ENCODE measurements around the gene SFTA2.

SFTA2 gene

DNA sequence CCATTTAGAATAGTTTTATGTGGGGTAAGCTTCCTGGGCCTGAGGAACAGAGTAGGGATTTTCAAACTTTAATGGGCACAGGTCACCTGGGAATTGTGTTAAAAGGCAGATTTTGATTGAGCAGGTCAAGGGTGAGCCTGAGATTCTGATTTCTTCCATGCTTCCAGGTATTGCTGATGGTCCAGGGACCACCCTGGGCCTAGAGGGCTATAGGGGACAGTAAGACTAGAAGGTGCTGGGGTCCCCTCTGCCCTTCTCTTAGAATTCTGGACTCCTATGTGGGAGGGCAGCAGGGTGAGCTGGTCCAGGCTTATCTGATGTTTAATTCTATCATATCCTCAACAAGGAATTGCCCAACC, 45.1 kb downstream of the SFTA2 start:
- H3K36me3 ChIP-seq (ENCODE audit: control insufficient read depth in 1 of 2, insufficient read depth in 2 of 2, low read length in 2 of 2) = peaks cover 21 to 35% of the 10 kb centered on the region in 2 donors
- H3K9ac ChIP-seq (ENCODE audit: low read depth in 1 of 2, low read length in 2 of 2) = peak overlapping the region in 1 of 2 donors; percentile 56
- H3K27me3 ChIP-seq (ENCODE audit: control insufficient read depth in 1 of 2, insufficient read depth in 2 of 2, low read length in 2 of 2) = no peaks in the 10 kb centered on the region
- no peaks in the 10 kb centered on the region for H3K9me3 ChIP-seq (ENCODE audit: control insufficient read depth in 1 of 2, low read length in 2 of 2)
- H3K4me1 ChIP-seq (ENCODE audit: control insufficient read depth in 1 of 2, insufficient read depth in 2 of 2, low read length in 2 of 2) = peaks cover 31 to 35% of the 10 kb centered on the region in 2 donors
- H3K27ac ChIP-seq (ENCODE audit: low read depth, low read length) = no peak overlapping the region
- no peak overlapping the region for H3K4me3 ChIP-seq (ENCODE audit: low read depth in 1 of 2, low read length in 2 of 2)

DNA sequence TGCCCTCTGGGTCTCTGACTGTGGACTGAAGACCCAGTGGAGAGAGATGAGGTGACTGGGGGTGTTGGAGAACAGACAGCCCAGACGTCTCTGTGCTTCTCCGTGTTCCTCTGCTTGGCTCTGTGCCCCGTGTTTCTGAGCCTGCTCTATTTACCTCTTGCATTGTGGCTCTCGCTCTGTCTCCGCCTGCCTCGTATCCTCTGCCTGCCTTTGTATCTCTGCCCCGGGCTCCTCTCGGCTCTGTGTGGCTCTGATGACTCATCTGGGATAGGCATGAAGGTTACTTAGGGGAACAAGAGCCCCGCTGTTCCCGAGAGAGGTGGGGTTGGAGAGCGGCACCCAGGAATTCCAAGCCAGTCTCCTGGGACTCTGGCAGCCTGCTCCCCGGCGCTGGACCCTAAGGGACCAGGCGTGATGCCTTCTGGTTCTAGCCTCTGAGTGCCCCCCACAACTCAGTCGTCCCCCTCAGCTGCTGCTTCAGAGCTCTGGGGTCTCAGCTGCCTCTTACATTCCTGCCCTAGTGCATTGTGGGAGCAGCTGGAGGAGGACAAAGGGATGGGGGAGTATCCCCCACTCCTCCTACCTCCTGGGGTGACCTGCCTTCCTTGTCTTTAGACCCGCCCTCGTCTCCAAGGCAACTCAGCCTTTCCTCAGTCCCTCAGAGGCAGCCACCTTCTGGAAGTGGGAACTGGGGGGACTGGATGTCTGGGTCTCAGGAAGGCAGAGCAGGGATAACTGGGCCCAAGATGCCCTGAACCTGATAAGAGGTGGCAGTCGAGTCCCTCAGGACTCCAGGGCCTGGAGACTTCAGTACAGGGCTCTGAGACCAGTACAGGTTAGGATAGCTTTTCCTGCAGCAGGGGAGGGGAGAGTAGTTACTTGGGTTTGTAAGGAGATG, 45.7 kb downstream of the SFTA2 start:
- peak overlapping the region; percentile 70 to 78 for H3K4me3 ChIP-seq (ENCODE audit: low read depth in 1 of 2, low read length in 2 of 2)
- H3K27ac ChIP-seq (ENCODE audit: low read depth, low read length) = peak overlapping the region; percentile 65
- no peaks in the 10 kb centered on the region for H3K9me3 ChIP-seq (ENCODE audit: control insufficient read depth in 1 of 2, low read length in 2 of 2)
- no peaks in the 10 kb centered on the region for H3K27me3 ChIP-seq (ENCODE audit: control insufficient read depth in 1 of 2, insufficient read depth in 2 of 2, low read length in 2 of 2)
- peaks cover 16 to 28% of the 10 kb centered on the region in 2 donors for H3K36me3 ChIP-seq (ENCODE audit: control insufficient read depth in 1 of 2, insufficient read depth in 2 of 2, low read length in 2 of 2)
- peak overlapping the region; percentile 68 to 81 for H3K9ac ChIP-seq (ENCODE audit: low read depth in 1 of 2, low read length in 2 of 2)
- peaks cover 31 to 35% of the 10 kb centered on the region in 2 donors for H3K4me1 ChIP-seq (ENCODE audit: control insufficient read depth in 1 of 2, insufficient read depth in 2 of 2, low read length in 2 of 2)

DNA sequence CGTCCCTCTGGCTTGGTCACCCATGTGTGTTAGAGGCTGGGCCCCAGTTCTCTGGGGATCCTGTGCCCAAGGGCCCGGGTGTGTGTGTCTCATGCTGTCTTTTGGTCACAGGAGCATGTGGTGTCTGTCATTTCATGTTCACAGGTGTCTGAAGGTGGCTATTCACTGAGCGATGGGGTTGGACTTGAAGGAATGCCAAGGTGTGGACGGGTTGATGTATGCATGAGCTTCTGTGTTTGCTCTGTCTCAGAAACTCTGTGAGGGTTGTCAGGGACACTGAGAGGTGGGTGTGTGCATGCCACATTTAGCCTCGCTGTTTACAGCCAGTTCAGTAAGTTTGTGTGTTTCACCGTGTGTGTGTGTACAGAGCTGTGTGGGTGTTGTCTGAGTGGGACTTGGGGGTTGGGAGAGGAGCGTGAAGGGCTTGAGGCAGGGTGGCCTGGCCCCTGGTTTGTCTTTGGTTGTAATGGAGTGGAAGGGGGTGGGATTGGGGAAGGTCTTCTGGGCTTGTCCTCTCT, 46.4 kb downstream of the SFTA2 start:
- peak overlapping the region; percentile 68 to 81 for H3K9ac ChIP-seq (ENCODE audit: low read depth in 1 of 2, low read length in 2 of 2)
- H3K27ac ChIP-seq (ENCODE audit: low read depth, low read length) = peak overlapping the region; percentile 65
- H3K4me1 ChIP-seq (ENCODE audit: control insufficient read depth in 1 of 2, insufficient read depth in 2 of 2, low read length in 2 of 2) = peaks cover 31 to 35% of the 10 kb centered on the region in 2 donors
- H3K27me3 ChIP-seq (ENCODE audit: control insufficient read depth in 1 of 2, insufficient read depth in 2 of 2, low read length in 2 of 2) = no peaks in the 10 kb centered on the region
- no peaks in the 10 kb centered on the region for H3K9me3 ChIP-seq (ENCODE audit: control insufficient read depth in 1 of 2, low read length in 2 of 2)
- peaks cover 10 to 21% of the 10 kb centered on the region in 2 donors for H3K36me3 ChIP-seq (ENCODE audit: control insufficient read depth in 1 of 2, insufficient read depth in 2 of 2, low read length in 2 of 2)
- H3K4me3 ChIP-seq (ENCODE audit: low read depth in 1 of 2, low read length in 2 of 2) = peak overlapping the region; percentile 70 to 78

DNA sequence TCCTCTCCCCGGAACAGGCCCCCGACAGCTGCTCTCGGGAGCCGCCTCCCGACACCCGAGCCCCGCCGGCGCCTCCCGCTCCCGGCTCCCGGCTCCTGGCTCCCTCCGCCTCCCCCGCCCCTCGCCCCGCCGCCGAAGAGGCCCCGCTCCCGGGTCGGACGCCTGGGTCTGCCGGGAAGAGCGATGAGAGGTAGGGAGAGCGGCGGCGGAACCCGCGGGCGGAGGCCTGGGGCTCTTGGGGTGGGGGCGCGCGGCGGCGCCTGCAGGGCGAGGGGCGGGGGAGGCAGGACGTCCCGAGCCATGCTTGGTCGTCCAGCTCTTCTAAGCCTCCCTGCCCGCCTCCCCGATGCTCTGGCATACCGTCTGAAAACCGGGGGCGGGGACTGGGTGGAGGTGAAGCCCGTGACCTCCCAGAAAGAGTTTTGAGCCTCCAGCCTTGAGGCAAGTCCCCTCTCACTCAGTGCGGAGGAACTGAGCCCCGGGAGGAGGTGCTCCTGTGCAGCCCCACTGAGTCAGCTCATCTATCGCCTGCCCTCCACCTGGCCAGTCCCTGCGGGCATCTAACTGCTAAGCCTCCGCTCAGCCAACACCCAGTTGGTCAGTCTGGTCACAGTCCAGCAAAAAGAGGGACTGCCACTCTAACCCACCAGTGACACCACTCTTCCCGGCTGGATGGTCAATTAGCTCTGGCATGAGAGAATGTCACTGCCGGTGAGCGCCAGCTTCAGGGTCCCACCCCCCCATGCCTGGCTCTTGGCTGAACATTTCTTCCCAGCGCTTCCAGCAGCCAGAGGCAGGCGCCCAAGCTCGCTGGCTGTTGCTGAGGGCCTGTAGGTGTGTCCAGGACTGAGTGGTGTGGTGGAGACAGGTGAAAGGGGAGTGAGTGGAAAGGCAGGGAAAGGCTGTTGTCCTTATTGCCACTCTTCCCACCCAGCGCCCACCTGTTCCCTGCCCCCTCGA, 47.2 kb downstream of the SFTA2 start:
- Histone ChIP-seq H3K27ac (ENCODE audit: low read depth, low read length) (peak overlapping the region; percentile 65), H3K36me3 (ENCODE audit: control insufficient read depth in 1 of 2, insufficient read depth in 2 of 2, low read length in 2 of 2) (peaks cover 2 to 14% of the 10 kb centered on the region in 2 donors), H3K4me1 (ENCODE audit: control insufficient read depth in 1 of 2, insufficient read depth in 2 of 2, low read length in 2 of 2) (peaks cover 31 to 35% of the 10 kb centered on the region in 2 donors), H3K27me3 (ENCODE audit: control insufficient read depth in 1 of 2, insufficient read depth in 2 of 2, low read length in 2 of 2) (no peaks in the 10 kb centered on the region), H3K9me3 (ENCODE audit: control insufficient read depth in 1 of 2, low read length in 2 of 2) (no peaks in the 10 kb centered on the region), H3K9ac (ENCODE audit: low read depth in 1 of 2, low read length in 2 of 2) (peak overlapping the region; percentile 68 to 81), H3K4me3 (ENCODE audit: low read depth in 1 of 2, low read length in 2 of 2) (peak overlapping the region; percentile 70 to 78)

DNA sequence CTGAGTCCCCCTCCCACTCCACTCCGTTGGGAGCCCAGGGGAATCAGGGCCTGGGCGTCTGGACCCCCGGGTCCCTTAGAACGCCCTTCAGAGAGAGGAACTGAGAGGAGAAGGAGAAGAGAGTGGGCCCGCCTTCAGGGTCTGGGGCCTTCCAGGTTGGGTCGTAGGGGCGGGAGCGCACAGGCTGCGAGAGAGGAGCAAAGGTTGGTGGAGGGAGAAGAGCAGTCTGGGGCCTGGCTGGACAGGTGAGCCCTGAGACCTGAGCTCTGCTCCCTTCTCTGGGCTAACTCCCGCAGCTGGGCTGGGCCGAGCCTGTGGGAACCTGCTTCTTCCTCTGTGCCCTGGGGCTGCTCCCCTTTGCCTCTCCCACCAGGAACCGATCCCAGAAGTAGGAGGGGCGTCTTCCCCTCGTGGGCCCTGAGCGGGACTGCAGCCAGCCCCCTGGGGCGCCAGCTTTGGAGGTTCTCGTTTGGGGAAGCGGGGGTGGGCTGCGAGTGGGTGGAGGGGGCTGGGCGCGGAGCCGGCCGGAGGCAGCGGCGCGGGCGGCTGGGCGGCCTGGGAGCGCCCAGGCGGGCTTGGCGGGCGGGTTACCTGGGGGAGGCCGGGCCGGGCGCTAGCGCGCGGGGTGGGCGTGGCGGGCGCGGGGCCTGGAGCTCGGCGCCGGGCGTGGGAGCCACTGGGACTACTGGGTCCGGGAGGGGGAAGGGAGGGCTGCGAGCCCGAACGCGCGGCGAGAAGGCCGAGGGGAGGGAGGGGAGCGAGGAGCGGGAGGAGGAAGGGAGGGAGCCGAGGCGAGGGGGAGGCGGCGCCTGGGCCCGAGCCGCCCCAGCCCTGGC, 48.1 kb downstream of the SFTA2 start, which contains the start of gene DDR1:
TSS of gene DDR1 (plus strand) at position 835 of the 836 bp plus-strand sequence. CDS start 4,211 bp downstream, outside the sequence.
- peak within 1 kb of the TSS; percentile 78 to 82 for H3K4me3 ChIP-seq (ENCODE audit: low read depth in 1 of 2, low read length in 2 of 2)
- H3K4me1 ChIP-seq (ENCODE audit: control insufficient read depth in 1 of 2, insufficient read depth in 2 of 2, low read length in 2 of 2) = peaks cover 31 to 35% of the 10 kb centered on the region in 2 donors
- peaks cover 0 to 5% of the 10 kb centered on the region in 2 donors for H3K36me3 ChIP-seq (ENCODE audit: control insufficient read depth in 1 of 2, insufficient read depth in 2 of 2, low read length in 2 of 2)
- H3K27ac ChIP-seq (ENCODE audit: low read depth, low read length) = peak within 1 kb of the TSS; percentile 88
- H3K9me3 ChIP-seq (ENCODE audit: control insufficient read depth in 1 of 2, low read length in 2 of 2) = no peaks in the 10 kb centered on the region
- H3K27me3 ChIP-seq (ENCODE audit: control insufficient read depth in 1 of 2, insufficient read depth in 2 of 2, low read length in 2 of 2) = no peaks in the 10 kb centered on the region
- peak within 1 kb of the TSS; percentile 90 to 95 for H3K9ac ChIP-seq (ENCODE audit: low read depth in 1 of 2, low read length in 2 of 2)

DNA sequence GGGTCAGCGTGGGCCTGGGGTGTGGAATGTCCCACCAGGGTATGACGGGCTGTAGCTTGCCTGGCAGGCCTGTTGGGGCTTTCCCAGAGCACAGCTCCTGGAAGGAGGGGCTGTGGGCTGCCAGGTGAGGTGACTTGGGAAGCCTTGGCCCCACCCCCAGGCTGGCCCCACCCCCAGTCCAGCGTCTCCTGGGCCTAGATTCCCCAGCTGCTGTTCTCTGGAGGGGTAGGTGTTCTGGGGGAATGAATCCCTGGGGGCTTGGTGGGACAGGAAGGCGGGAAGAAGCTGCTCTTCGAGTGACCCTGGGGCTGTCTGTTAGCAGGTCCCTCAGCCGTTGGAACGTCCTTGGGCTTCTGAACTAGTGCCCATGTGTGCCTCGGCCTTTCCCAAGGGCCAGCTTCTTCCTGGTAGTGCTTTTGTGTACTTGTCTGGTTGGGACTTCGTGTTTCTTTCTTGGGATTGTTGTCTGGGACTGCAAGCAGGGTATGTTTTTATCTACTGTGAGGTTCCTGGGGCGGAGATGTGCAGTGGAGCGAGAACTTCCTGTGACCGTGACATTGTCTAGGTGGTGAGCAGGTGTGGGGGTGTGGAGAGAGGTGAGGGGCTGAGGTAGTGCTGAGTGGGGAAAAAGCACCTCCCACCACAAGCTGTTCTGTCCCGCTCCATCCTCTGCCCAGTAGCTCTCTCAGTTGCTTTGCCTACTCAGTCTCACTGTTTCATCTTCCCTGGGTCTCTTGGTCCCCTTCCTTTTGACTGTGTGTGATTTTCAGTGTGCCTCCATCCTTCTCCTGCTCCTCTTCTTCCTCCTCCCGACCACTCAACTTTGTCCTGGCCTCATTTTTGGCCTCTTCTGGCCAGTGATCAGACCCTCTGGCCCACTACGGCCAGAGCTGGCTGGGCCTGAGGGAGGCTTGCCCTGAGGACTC, 48.9 kb downstream of the SFTA2 start:
- no peaks in the 10 kb centered on the region for H3K36me3 ChIP-seq (ENCODE audit: control insufficient read depth in 1 of 2, insufficient read depth in 2 of 2, low read length in 2 of 2)
- peaks cover 31 to 35% of the 10 kb centered on the region in 2 donors for H3K4me1 ChIP-seq (ENCODE audit: control insufficient read depth in 1 of 2, insufficient read depth in 2 of 2, low read length in 2 of 2)
- no peaks in the 10 kb centered on the region for H3K27me3 ChIP-seq (ENCODE audit: control insufficient read depth in 1 of 2, insufficient read depth in 2 of 2, low read length in 2 of 2)
- peak overlapping the region; percentile 88 for H3K27ac ChIP-seq (ENCODE audit: low read depth, low read length)
- H3K9ac ChIP-seq (ENCODE audit: low read depth in 1 of 2, low read length in 2 of 2) = peak overlapping the region; percentile 90 to 95
- H3K4me3 ChIP-seq (ENCODE audit: low read depth in 1 of 2, low read length in 2 of 2) = peak overlapping the region; percentile 78 to 82
- no peaks in the 10 kb centered on the region for H3K9me3 ChIP-seq (ENCODE audit: control insufficient read depth in 1 of 2, low read length in 2 of 2)

DNA sequence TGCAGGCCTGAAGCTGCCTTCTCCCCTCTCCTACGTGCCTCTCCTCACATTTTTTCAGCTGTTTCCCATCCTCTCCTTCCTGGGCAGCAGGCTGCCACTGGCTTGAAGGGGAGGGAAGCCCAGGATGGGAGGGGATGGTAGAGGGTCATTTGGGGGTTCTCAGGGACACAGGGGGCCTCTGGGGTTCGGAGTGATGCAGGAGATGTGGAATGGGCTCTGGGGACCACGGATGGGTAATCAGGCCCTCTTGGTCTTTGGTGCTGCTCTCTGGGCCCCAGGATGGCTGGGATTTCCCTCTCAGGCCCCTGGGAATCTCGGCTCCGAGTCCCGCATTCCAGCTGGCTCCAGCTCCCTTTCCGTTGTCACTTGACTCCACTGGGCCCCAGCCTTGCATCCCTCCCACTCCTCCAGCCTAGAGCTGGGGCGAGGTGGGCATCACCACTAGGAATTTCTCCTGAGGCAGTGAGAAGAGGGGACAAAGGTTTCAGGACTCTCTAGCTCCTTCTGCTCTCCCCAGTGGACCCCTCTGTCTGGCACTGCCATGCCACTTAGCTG, 49.7 kb downstream of the SFTA2 start:
- Histone ChIP-seq H3K9me3 (ENCODE audit: control insufficient read depth in 1 of 2, low read length in 2 of 2) (no peaks in the 10 kb centered on the region), H3K27ac (ENCODE audit: low read depth, low read length) (no peak overlapping the region), H3K9ac (ENCODE audit: low read depth in 1 of 2, low read length in 2 of 2) (peak overlapping the region; percentile 49 to 95), H3K4me3 (ENCODE audit: low read depth in 1 of 2, low read length in 2 of 2) (peak overlapping the region in 1 of 2 donors; percentile 82), H3K27me3 (ENCODE audit: control insufficient read depth in 1 of 2, insufficient read depth in 2 of 2, low read length in 2 of 2) (no peaks in the 10 kb centered on the region), H3K4me1 (ENCODE audit: control insufficient read depth in 1 of 2, insufficient read depth in 2 of 2, low read length in 2 of 2) (peaks cover 35% of the 10 kb centered on the region in 2 donors), H3K36me3 (ENCODE audit: control insufficient read depth in 1 of 2, insufficient read depth in 2 of 2, low read length in 2 of 2) (no peaks in the 10 kb centered on the region)

DNA sequence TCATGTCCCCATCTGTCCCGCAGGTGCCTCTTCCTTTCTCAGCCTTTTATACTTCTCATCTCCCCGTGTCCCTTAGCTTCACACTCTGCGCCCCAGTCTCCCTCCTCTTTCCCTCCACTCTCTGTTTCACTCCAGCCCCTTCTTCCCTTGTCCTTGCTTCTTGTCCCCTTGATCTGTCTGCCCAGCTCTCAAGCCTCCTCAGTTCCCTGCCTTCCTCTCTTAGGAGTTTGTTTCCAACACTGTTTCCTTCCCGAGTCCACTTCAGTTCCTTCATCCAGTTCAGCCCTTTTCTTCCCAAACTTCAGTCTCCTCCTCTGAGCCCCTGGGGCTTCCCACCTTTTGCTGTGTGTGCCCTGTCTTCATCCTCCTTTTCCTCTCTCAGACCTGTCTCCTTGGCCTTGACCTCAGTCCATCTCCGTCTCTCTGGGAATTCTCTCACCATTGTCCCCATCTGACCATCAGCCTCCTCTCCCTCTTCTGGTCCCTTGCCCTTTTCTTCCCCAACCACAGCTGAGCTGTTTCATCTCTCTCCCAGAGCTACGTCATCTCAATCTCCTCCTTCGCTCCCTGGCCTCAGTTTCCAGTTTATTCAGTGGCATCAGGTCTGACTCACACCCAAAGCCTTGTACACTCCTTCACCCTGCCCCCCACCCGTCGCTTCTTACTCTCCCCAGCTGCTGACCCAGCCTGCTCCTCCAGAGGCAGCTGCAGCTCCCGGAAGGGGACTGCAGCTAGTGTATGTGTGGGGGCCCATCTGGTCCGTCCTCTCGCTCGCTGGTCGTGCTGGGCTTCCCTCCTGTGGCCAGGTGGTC, 50.4 kb downstream of the SFTA2 start:
- no peaks in the 10 kb centered on the region for H3K9me3 ChIP-seq (ENCODE audit: control insufficient read depth in 1 of 2, low read length in 2 of 2)
- no peak overlapping the region for H3K4me3 ChIP-seq (ENCODE audit: low read depth in 1 of 2, low read length in 2 of 2)
- H3K27ac ChIP-seq (ENCODE audit: low read depth, low read length) = no peak overlapping the region
- H3K27me3 ChIP-seq (ENCODE audit: control insufficient read depth in 1 of 2, insufficient read depth in 2 of 2, low read length in 2 of 2) = no peaks in the 10 kb centered on the region
- H3K4me1 ChIP-seq (ENCODE audit: control insufficient read depth in 1 of 2, insufficient read depth in 2 of 2, low read length in 2 of 2) = peaks cover 31 to 35% of the 10 kb centered on the region in 2 donors
- no peaks in the 10 kb centered on the region for H3K36me3 ChIP-seq (ENCODE audit: control insufficient read depth in 1 of 2, insufficient read depth in 2 of 2, low read length in 2 of 2)
- peak overlapping the region in 1 of 2 donors; percentile 49 for H3K9ac ChIP-seq (ENCODE audit: low read depth in 1 of 2, low read length in 2 of 2)
